ENCODE data around the gene KLF3.

The KLF3 gene

DNA sequence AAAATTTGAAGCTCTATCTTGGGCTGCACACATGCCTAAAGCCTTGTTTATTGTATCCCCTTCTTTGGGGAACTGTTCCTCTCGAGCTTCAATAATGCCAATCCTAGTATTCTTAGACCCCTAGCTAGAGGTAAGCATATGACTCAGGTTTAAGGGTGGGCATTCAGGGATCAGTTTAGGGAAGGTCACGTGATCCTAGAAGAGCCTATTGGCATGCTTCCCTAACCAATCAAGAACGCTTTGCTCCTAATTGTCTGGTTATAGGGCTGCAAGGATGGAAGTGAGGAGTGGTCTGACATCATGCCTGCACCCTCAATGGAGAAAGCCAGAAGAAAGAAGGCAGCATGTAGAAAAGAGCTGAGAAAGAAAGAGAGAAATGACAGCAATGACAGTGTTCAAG is 71.9 kb downstream of the KLF3 start:
- no peak for DNase-seq (ENCODE audit: low spot score)
- in situ Hi-C loops (cut with MboI; ENCODE audit: low sequenced_read_pairs, unreplicated experiment), result loop anchor here (10.0 kb wide), 1 partner anchor 671 kb away; no protein-coding TSS in a partner anchor
- TF ChIP-seq, protein P1, sequence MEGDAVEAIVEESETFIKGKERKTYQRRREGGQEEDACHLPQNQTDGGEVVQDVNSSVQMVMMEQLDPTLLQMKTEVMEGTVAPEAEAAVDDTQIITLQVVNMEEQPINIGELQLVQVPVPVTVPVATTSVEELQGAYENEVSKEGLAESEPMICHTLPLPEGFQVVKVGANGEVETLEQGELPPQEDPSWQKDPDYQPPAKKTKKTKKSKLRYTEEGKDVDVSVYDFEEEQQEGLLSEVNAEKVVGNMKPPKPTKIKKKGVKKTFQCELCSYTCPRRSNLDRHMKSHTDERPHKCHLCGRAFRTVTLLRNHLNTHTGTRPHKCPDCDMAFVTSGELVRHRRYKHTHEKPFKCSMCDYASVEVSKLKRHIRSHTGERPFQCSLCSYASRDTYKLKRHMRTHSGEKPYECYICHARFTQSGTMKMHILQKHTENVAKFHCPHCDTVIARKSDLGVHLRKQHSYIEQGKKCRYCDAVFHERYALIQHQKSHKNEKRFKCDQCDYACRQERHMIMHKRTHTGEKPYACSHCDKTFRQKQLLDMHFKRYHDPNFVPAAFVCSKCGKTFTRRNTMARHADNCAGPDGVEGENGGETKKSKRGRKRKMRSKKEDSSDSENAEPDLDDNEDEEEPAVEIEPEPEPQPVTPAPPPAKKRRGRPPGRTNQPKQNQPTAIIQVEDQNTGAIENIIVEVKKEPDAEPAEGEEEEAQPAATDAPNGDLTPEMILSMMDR (IDR thresholded peaks at IDR 0.05; ENCODE audit: borderline replicate concordance, control extremely low read depth, extremely low read depth, insufficient read depth, missing control alignments), result no peak

DNA sequence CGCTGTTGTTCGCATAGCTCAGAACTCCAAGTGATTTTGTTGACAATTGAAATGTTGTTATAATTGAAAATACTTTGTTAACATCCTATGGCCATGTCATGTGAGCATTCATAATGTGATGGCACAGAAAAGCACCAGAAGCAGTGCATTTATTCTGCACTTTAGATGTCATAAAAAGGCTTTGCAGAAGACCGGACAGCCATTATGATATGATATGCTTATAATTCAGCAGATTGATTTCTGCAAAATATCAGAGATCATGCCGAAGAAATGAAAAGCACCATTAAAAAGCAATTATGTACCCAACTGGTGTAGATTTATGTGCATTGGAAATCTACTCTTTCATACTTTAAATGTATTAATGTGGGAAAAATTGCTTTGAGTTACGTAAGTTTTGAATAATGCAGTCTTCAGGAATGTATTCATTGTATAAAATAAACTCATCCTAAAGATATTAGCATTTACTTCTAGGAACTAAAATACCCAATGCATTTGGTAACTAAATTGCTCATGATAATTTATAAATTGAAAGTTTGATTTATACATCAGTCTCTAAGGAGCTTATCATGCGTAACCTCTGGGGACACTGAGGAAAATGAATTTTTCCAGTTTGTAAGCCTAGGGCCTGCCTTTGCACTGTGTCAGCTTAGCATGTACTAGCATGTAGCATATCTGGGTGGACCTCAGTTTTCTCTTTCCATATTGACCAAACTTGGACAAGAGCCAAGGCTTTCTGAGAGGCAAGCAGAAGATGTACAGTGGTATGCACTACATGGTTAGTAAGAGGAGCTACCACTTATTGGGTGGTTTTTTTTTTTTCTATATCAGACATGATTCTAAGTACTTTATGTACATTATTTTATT is 75.2 kb downstream of the KLF3 start:
- DNase-seq (ENCODE audit: low spot score), result no peak
- in situ Hi-C loops (cut with MboI; ENCODE audit: low sequenced_read_pairs, unreplicated experiment), result loop anchor here (10.0 kb wide), 1 partner anchor 674 kb away; no protein-coding TSS in a partner anchor
- TF ChIP-seq, protein P1 (IDR thresholded peaks at IDR 0.05; ENCODE audit: borderline replicate concordance, control extremely low read depth, extremely low read depth, insufficient read depth, missing control alignments), result no peak

DNA sequence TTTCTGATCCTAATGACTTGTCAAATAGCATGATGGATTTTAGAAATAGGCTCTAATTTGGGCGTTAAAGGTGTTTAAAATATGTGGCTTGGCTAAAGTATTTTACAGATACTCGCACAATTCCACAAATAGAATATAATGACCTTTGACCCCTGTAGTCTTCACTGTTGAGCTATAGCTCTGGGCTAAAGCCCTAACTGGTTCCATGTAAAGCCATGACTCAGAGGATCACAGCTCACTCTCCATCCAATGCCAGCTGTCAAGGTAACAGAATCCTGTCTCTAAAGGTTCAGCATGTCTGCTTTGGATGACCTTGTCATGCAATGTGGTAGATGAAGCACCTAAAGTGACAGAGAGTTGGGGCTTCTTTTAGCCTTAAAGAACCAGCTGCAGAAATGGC is 76.3 kb downstream of the KLF3 start:
- no peak for DNase-seq (ENCODE audit: low spot score)
- in situ Hi-C loops (cut with MboI; ENCODE audit: low sequenced_read_pairs, unreplicated experiment), result no loop called here
- TF ChIP-seq, protein P1 (IDR thresholded peaks at IDR 0.05; ENCODE audit: borderline replicate concordance, control extremely low read depth, extremely low read depth, insufficient read depth, missing control alignments), result no peak

DNA sequence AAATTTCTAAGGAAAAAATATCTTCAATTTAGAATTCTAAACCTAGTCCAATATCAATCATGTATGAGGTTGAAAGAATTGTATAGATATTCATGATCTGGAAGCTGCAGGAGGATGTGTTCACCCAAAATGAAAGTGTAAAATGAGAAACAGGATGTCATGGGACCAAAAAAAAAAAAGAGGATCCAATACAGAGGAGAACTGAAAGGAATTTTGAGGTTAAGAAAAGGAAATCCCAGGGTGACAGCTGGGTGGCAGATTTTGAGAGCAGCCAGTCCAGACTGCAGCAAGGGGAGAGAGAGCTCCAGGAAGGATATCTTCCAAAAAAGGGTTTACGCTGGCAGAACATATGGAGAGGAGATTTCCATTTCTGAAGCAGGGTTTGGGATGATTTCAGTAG is 79.9 kb downstream of the KLF3 start:
- TF ChIP-seq, protein P1 (IDR thresholded peaks at IDR 0.05; ENCODE audit: borderline replicate concordance, control extremely low read depth, extremely low read depth, insufficient read depth, missing control alignments), result no peak
- no peak for DNase-seq (ENCODE audit: low spot score)
- in situ Hi-C loops (cut with MboI; ENCODE audit: low sequenced_read_pairs, unreplicated experiment), result no loop called here

DNA sequence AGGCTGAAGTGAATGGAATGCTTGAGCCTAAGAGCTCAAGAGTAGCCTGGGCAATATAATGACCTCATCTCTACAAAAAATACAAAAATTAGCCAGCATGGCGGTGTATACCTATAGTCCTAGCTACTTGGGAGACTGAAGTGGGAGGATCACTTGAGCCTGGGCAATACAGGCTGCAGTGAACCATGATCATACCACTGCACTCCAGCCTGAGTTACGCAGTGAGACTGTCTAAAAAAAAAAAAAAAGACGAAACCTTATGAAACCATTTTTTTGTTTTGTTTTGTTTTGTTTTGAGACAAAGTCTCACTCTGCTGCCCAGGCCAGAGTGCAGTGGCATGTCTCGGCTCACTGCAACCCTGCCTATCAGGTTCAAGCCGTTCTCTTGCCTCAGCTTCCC is 81.9 kb downstream of the KLF3 start:
- TF ChIP-seq, protein P1 (IDR thresholded peaks at IDR 0.05; ENCODE audit: borderline replicate concordance, control extremely low read depth, extremely low read depth, insufficient read depth, missing control alignments), result no peak
- DNase-seq (ENCODE audit: low spot score), result no peak
- in situ Hi-C loops (cut with MboI; ENCODE audit: low sequenced_read_pairs, unreplicated experiment), result no loop called here

DNA sequence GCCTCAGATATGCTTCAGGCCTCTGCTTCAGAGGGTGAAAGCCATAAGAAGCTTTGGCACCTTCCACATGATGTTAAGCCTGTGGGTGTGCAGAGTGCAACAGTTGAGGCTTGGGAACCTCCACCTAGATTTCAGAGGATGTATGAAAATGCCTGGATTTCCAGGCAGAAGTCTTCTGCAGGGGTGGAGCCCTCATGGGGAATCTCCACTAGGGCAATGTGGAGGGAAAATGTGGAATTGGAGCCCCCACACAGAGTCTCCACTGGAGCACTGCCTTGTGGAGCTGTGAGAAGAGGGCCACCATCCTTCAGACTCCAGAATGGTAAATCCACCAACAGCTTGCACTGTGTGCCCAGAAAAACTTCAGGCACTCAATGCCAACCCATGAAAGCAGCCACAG is 83.6 kb downstream of the KLF3 start:
- no peak for DNase-seq (ENCODE audit: low spot score)
- in situ Hi-C loops (cut with MboI; ENCODE audit: low sequenced_read_pairs, unreplicated experiment), result no loop called here
- TF ChIP-seq, protein P1 (IDR thresholded peaks at IDR 0.05; ENCODE audit: borderline replicate concordance, control extremely low read depth, extremely low read depth, insufficient read depth, missing control alignments), result no peak

Data from GM13976 (cell line).